Neural cell (in vitro differentiated cells): Measurements from ENCODE around the gene TMEM234. TPM values are rescaled to one million over a fixed set of nuclear protein-coding genes. Genes with fewer than 3 reads are reported as not detected.

Experiments used
- H2AFZ ChIP-seq: fragments of 200-600, 300-800 bp; sonication (generic), shearing (Covaris generic); 2 replicates; pipeline ENCODE4 v1.6.0; 2014; ENCODE audit warnings: low read depth, mild to moderate bottlenecking, antibody characterized with exemption, low read length, moderate library complexity
- H3F3A ChIP-seq: fragments of 200-600 bp; shearing (Covaris generic); 2 replicates; pipeline ENCODE4 v1.6.1; 2016; ENCODE audit warnings: mild to moderate bottlenecking, moderate library complexity, mixed read lengths, antibody characterized with exemption, low read length; ENCODE audit not compliant: insufficient read depth, poor library complexity, severe bottlenecking
- H3K27ac ChIP-seq: fragments of 200-600, 300-800 bp; sonication (generic), shearing (Covaris generic); 2 replicates; pipeline ENCODE4 v1.5.1; 2014; ENCODE audit warnings: mild to moderate bottlenecking, low read length, moderate library complexity
- H3K27me3 ChIP-seq: fragments of 300-800, 200-600 bp; sonication (generic), shearing (Covaris generic); 2 replicates; pipeline ENCODE4 v1.6.0; 2014; ENCODE audit warnings: mild to moderate bottlenecking, low read depth, low read length, moderate library complexity; ENCODE audit not compliant: insufficient read depth
- H3K36me3 ChIP-seq: fragments of 300-800, 200-600 bp; sonication (generic), shearing (Covaris generic); 2 replicates; pipeline ENCODE4 v1.5.1; 2014; ENCODE audit warnings: mild to moderate bottlenecking, antibody characterized with exemption, low read length, moderate library complexity; ENCODE audit not compliant: insufficient read depth
- H3K4me2 ChIP-seq: fragments of 300-800, 200-600 bp; sonication (generic), shearing (Covaris generic); 2 replicates; pipeline ENCODE4 v1.6.0; 2014; ENCODE audit warnings: mild to moderate bottlenecking, low read length
- H3K4me3 ChIP-seq: fragments of 300-800, 200-600 bp; sonication (generic), shearing (Covaris generic); 2 replicates; pipeline ENCODE4 v1.5.1; 2014; ENCODE audit warnings: mild to moderate bottlenecking, low read length, moderate library complexity
- H3K79me2 ChIP-seq: fragments of 200-600 bp; shearing (Covaris generic); replicated peaks from 2 replicates; pipeline ENCODE4 v1.6.0; 2014; ENCODE audit warnings: mild to moderate bottlenecking, low read length, moderate library complexity; ENCODE audit not compliant: insufficient read depth
- H3K9ac ChIP-seq: fragments of 300-800, 200-600 bp; sonication (generic), shearing (Covaris generic); 2 replicates; pipeline ENCODE4 v1.6.1; 2016; ENCODE audit warnings: mild to moderate bottlenecking, low read length, mixed read lengths
- H3K9me2 ChIP-seq: fragments of 200-600 bp; shearing (Covaris generic); 2 replicates; pipeline ENCODE4 v1.6.1; 2016; ENCODE audit warnings: mild to moderate bottlenecking, low read length, mixed read lengths; ENCODE audit not compliant: insufficient read depth
- H3K9me3 ChIP-seq: fragments of 200-600, 300-800 bp; sonication (generic), shearing (Covaris generic); 2 replicates; pipeline ENCODE4 v1.6.1; 2016; ENCODE audit warnings: mild to moderate bottlenecking, mixed run types, low read length, moderate library complexity, mixed read lengths
- H4K20me1 ChIP-seq: fragments of 200-600 bp; shearing (Covaris generic); 2 replicates; pipeline ENCODE4 v1.6.1; 2016; ENCODE audit warnings: mild to moderate bottlenecking, mixed run types; ENCODE audit not compliant: insufficient read depth
- EP300 ChIP-seq: fragments of 450-650 bp; conservative IDR thresholded peaks from 2 replicates; pipeline ENCODE4 v1.6.1; 2014; ENCODE audit warnings: antibody characterized with exemption, mild to moderate bottlenecking, moderate library complexity; ENCODE audit not compliant: poor library complexity, severe bottlenecking
- EZH2 ChIP-seq: fragments of 200-600, 300-800 bp; shearing (Covaris generic), sonication (generic); IDR thresholded peaks from 2 replicates; pipeline ENCODE4 v1.6.1; 2014; ENCODE audit warnings: antibody characterized with exemption, low read length, borderline replicate concordance, mild to moderate bottlenecking; ENCODE audit not compliant: insufficient read depth, poor library complexity, severe bottlenecking
- MXI1 ChIP-seq: fragments of 450-650 bp; conservative IDR thresholded peaks from 2 replicates; pipeline ENCODE4 v1.6.1; 2014; ENCODE audit warnings: antibody characterized with exemption, mild to moderate bottlenecking; ENCODE audit not compliant: poor library complexity, severe bottlenecking
- POLR2AphosphoS5 ChIP-seq: IDR thresholded peaks from 2 replicates; pipeline ENCODE4 v1.6.1; 2012
- RAD21 ChIP-seq: fragments of 450-650 bp; conservative IDR thresholded peaks from 2 replicates; pipeline ENCODE4 v1.6.1; 2014; ENCODE audit warnings: antibody characterized with exemption, mild to moderate bottlenecking, moderate library complexity
- SMC3 ChIP-seq: fragments of 450-650 bp; conservative IDR thresholded peaks from 2 replicates; pipeline ENCODE4 v1.6.1; 2014; ENCODE audit warnings: antibody characterized with exemption, mild to moderate bottlenecking, moderate library complexity; ENCODE audit not compliant: poor library complexity
- TAF1 ChIP-seq: IDR thresholded peaks from 2 replicates; pipeline ENCODE4 v1.6.1; 2012; ENCODE audit warnings: low read depth
- polyA plus RNA-seq: library from polyadenylated mRNA; depleted of rRNA; stranded (reverse); fragments of >200 nt; gene quantifications from 2 replicates; pipeline ENCODE4 v1.2.3, GENCODE V29; 2014
- TF ChIP-seq, protein P1 (sequence below): fragments of 450-650 bp; IDR thresholded peaks from 2 replicates; pipeline ENCODE4 v1.5.1; 2014; ENCODE audit warnings: antibody characterized with exemption, mild to moderate bottlenecking, moderate library complexity; ENCODE audit not compliant: poor library complexity, severe bottlenecking
- TF ChIP-seq, protein P2 (sequence below): IDR thresholded peaks from 2 replicates; pipeline ENCODE4 v1.6.1; 2012; ENCODE audit warnings: borderline replicate concordance

TMEM234 gene
- polyA plus RNA-seq, 1 donor from 2014 or later: 24.4 TPM

DNA sequence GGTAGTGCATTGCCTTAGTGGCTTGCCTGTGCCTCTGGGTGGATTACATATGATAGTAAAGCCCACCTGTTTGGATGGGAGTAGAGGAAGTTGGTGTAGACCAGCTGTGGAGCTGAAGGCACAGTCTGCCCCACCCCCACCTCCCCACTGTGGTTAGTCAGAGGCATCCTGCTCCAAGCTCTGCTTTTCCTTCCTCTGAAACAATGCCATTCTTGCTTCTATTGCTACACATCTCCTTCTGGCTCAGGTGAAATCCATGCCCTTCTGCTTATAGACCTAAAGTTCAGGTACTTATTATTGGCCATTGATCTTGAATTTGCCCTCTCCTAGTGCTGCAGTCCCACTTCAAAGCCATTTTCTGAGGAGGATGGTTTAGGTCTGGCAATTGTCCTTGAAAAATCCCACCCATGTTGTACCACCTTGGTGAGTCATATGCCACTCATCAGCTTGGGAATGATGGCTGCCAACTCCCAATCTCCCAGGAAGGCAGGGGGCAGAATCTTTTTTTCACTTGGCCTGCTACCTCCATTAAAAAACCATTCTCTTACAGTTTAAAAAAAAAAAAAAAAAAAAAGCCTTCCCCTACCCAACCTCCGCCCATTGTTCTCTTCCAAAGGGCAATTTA is 49.4 kb downstream of the TMEM234 start:
- TF ChIP-seq RAD21: no peak
- TF ChIP-seq, protein P1, sequence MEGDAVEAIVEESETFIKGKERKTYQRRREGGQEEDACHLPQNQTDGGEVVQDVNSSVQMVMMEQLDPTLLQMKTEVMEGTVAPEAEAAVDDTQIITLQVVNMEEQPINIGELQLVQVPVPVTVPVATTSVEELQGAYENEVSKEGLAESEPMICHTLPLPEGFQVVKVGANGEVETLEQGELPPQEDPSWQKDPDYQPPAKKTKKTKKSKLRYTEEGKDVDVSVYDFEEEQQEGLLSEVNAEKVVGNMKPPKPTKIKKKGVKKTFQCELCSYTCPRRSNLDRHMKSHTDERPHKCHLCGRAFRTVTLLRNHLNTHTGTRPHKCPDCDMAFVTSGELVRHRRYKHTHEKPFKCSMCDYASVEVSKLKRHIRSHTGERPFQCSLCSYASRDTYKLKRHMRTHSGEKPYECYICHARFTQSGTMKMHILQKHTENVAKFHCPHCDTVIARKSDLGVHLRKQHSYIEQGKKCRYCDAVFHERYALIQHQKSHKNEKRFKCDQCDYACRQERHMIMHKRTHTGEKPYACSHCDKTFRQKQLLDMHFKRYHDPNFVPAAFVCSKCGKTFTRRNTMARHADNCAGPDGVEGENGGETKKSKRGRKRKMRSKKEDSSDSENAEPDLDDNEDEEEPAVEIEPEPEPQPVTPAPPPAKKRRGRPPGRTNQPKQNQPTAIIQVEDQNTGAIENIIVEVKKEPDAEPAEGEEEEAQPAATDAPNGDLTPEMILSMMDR: no peak
- TF ChIP-seq, protein P2, sequence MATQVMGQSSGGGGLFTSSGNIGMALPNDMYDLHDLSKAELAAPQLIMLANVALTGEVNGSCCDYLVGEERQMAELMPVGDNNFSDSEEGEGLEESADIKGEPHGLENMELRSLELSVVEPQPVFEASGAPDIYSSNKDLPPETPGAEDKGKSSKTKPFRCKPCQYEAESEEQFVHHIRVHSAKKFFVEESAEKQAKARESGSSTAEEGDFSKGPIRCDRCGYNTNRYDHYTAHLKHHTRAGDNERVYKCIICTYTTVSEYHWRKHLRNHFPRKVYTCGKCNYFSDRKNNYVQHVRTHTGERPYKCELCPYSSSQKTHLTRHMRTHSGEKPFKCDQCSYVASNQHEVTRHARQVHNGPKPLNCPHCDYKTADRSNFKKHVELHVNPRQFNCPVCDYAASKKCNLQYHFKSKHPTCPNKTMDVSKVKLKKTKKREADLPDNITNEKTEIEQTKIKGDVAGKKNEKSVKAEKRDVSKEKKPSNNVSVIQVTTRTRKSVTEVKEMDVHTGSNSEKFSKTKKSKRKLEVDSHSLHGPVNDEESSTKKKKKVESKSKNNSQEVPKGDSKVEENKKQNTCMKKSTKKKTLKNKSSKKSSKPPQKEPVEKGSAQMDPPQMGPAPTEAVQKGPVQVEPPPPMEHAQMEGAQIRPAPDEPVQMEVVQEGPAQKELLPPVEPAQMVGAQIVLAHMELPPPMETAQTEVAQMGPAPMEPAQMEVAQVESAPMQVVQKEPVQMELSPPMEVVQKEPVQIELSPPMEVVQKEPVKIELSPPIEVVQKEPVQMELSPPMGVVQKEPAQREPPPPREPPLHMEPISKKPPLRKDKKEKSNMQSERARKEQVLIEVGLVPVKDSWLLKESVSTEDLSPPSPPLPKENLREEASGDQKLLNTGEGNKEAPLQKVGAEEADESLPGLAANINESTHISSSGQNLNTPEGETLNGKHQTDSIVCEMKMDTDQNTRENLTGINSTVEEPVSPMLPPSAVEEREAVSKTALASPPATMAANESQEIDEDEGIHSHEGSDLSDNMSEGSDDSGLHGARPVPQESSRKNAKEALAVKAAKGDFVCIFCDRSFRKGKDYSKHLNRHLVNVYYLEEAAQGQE: no peak
- TF ChIP-seq EP300: no peak
- no peak for TF ChIP-seq EZH2
- TF ChIP-seq POLR2AphosphoS5: no peak
- no peak for TF ChIP-seq SMC3
- no peak for TF ChIP-seq MXI1
- TF ChIP-seq TAF1: no peak
- H3K9ac ChIP-seq: no peak overlapping the region
- H3K4me3 ChIP-seq: no peak overlapping the region
- no peak overlapping the region for H3K27ac ChIP-seq
- H3K79me2 ChIP-seq: no peaks in the 10 kb centered on the region
- no peaks in the 10 kb centered on the region for H3K9me2 ChIP-seq
- H3K4me2 ChIP-seq: no peak overlapping the region
- no peaks in the 10 kb centered on the region for H3K27me3 ChIP-seq
- no peaks in the 10 kb centered on the region for H3K9me3 ChIP-seq
- H4K20me1 ChIP-seq: no peaks in the 10 kb centered on the region
- no peaks in the 10 kb centered on the region for H3F3A ChIP-seq
- no peak overlapping the region for H2AFZ ChIP-seq
- H3K36me3 ChIP-seq: peaks cover 6% of the 10 kb centered on the region

DNA sequence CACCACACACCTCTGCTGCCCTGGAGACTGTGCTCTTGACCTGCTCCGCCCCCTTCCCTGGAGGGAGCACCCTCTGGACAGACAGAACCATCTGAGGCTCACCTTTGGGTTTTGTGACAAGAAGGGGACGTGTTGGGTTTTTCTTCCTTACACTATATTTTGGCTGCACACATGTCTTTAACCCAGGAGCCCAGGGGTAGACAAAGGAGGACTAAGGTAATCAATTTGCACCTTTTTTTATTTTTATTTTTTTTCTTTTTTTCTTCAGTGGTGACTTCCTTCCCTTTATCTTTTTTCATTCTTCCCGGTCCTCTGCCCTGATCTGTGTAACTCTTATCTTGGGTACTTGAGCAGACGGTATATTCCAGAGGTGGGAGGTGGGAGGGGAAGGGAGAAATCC is 51.2 kb downstream of the TMEM234 start:
- Histone ChIP-seq H4K20me1 (no peaks in the 10 kb centered on the region), H2AFZ (no peak overlapping the region), H3K36me3 (peaks cover 6% of the 10 kb centered on the region), H3F3A (no peaks in the 10 kb centered on the region), H3K9ac (no peak overlapping the region), H3K4me3 (no peak overlapping the region), H3K27me3 (no peaks in the 10 kb centered on the region), H3K27ac (no peak overlapping the region), H3K9me2 (no peaks in the 10 kb centered on the region), H3K79me2 (no peaks in the 10 kb centered on the region), H3K4me2 (no peak overlapping the region), H3K9me3 (no peaks in the 10 kb centered on the region)
- TF ChIP-seq POLR2AphosphoS5 (no peak), RAD21 (no peak), TAF1 (no peak), MXI1 (no peak), EP300 (no peak), EZH2 (no peak), SMC3 (no peak)
- TF ChIP-seq, protein P2: no peak
- TF ChIP-seq, protein P1: no peak
